IMR-90 (cell line): ENCODE measurements around the gene CYB5R4. TPM values are rescaled to one million over a fixed set of nuclear protein-coding genes. Genes with fewer than 3 reads are reported as not detected.

Source experiments
- ATAC-seq: fragments of 200-7000 bp; cut with Tn5 transposase; 2 replicates; pipeline ENCODE4 v1.9.1; 2020; ENCODE audit warnings: low read depth, mild to moderate bottlenecking, moderate library complexity
- BruUV-seq: library from RNA; stranded (reverse); fragments of 400-500 nt; replicated peaks from 2 replicates; lab custom pipeline; 2021; lab: Mats Ljungman, UMichigan
- CTCF ChIA-PET: fragments of 300-600 bp; formaldehyde crosslinking; extraction: SDS; loops from one replicate; lab custom pipeline; 2021; ENCODE audit warnings: antibody characterized with exemption; lab: Yijun Ruan, JAX
- POLR2A ChIA-PET: fragments of 300-600 bp; sonication (Branson Sonifier 250); formaldehyde crosslinking; loops from one replicate; lab custom pipeline; 2022; ENCODE audit warnings: antibody characterized with exemption; ENCODE audit not compliant: unreplicated experiment; lab: Charles Lee
- DNase-seq: peaks from one replicate; pipeline ENCODE4 v3.0.0; 2013
- H2AFZ ChIP-seq: replicated peaks from 2 replicates; pipeline ENCODE3; 2013; ENCODE audit warnings: low read length, mild to moderate bottlenecking; ENCODE audit not compliant: poor library complexity
- H2AK5ac ChIP-seq: 2 replicates; pipeline ENCODE4 v1.6.1; 2013; ENCODE audit warnings: low read depth, low read length, inconsistent platforms
- H2AK9ac ChIP-seq: replicated peaks from 2 replicates; pipeline ENCODE3; 2013; ENCODE audit warnings: mild to moderate bottlenecking, low read depth, low read length, moderate library complexity; ENCODE audit not compliant: poor library complexity
- H2BK120ac ChIP-seq: 2 replicates; pipeline ENCODE4 v1.6.1; 2013; ENCODE audit warnings: low read depth, low read length, inconsistent platforms
- H2BK15ac ChIP-seq: 3 replicates; pipeline ENCODE4 v1.6.1; 2013; ENCODE audit warnings: low read depth, low read length, inconsistent platforms
- H2BK20ac ChIP-seq: 2 replicates; pipeline ENCODE4 v1.6.1; 2013; ENCODE audit warnings: low read depth, mild to moderate bottlenecking, inconsistent platforms, low read length, moderate library complexity
- H2BK5ac ChIP-seq: 2 replicates; pipeline ENCODE4 v1.6.1; 2013; ENCODE audit warnings: mild to moderate bottlenecking, low read depth, low read length, inconsistent platforms; ENCODE audit not compliant: poor library complexity, severe bottlenecking
- H3K14ac ChIP-seq: replicated peaks from 2 replicates; pipeline ENCODE4 v1.6.1; 2013; ENCODE audit warnings: low read depth, low read length, inconsistent platforms
- H3K18ac ChIP-seq: 2 replicates; pipeline ENCODE4 v1.6.1; 2013; ENCODE audit warnings: low read depth, low read length, control low read depth
- H3K23ac ChIP-seq: 2 replicates; pipeline ENCODE4 v1.6.1; 2013; ENCODE audit warnings: low read depth, low read length, inconsistent platforms
- H3K27ac ChIP-seq: 2 replicates; pipeline ENCODE4 v1.5.1; 2013; ENCODE audit warnings: mild to moderate bottlenecking, control low read depth, low read length; ENCODE audit not compliant: insufficient read depth
- H3K27me3 ChIP-seq: 2 replicates; pipeline ENCODE4 v1.6.1; 2013; ENCODE audit warnings: low read length; ENCODE audit not compliant: control insufficient read depth, insufficient read depth
- H3K36me3 ChIP-seq: 2 replicates; pipeline ENCODE4 v1.6.1; 2013; ENCODE audit warnings: low read length, mixed read lengths; ENCODE audit not compliant: control insufficient read depth, insufficient read depth
- H3K4ac ChIP-seq: 2 replicates; pipeline ENCODE4 v1.6.1; 2013; ENCODE audit warnings: low read depth, low read length, inconsistent platforms
- H3K4me1 ChIP-seq: 2 replicates; pipeline ENCODE4 v1.6.1; 2013; ENCODE audit warnings: low read length, mixed read lengths; ENCODE audit not compliant: control insufficient read depth, insufficient read depth
- H3K4me2 ChIP-seq: 2 replicates; pipeline ENCODE4 v1.6.1; 2013; ENCODE audit warnings: low read depth, mild to moderate bottlenecking, control low read depth, low read length, moderate library complexity
- H3K4me3 ChIP-seq: 2 replicates; pipeline ENCODE4 v1.5.1; 2013; ENCODE audit warnings: low read depth, mild to moderate bottlenecking, control low read depth, low read length, moderate library complexity; ENCODE audit not compliant: insufficient read depth
- H3K56ac ChIP-seq: 2 replicates; pipeline ENCODE4 v1.6.1; 2013; ENCODE audit warnings: low read length, inconsistent platforms; ENCODE audit not compliant: insufficient read depth; ENCODE audit errors: extremely low read depth
- H3K79me1 ChIP-seq, 2 experiments: 2 replicates each; pipeline ENCODE4 v1.6.1; 2013; ENCODE audit warnings: low read length in 2 of 2, inconsistent platforms in 1 of 2, low read depth in 1 of 2
- H3K9ac ChIP-seq: 2 replicates; pipeline ENCODE4 v1.6.1; 2013; ENCODE audit warnings: low read depth, low read length, control low read depth
- H3K9me1 ChIP-seq: 2 replicates; pipeline ENCODE4 v1.6.1; 2013; ENCODE audit warnings: low read length, inconsistent platforms; ENCODE audit not compliant: insufficient read depth
- H3K9me3 ChIP-seq: 2 replicates; pipeline ENCODE4 v1.6.1; 2013; ENCODE audit warnings: low read length; ENCODE audit not compliant: control insufficient read depth, insufficient read depth
- H4K20me1 ChIP-seq: 2 replicates; pipeline ENCODE4 v1.6.1; 2013; ENCODE audit warnings: low read length, inconsistent platforms; ENCODE audit not compliant: insufficient read depth
- H4K5ac ChIP-seq: 2 replicates; pipeline ENCODE4 v1.6.1; 2013; ENCODE audit warnings: mild to moderate bottlenecking, low read depth, low read length, control low read depth
- H4K8ac ChIP-seq, 2 experiments: 2 replicates each; pipeline ENCODE4 v1.6.1; 2013; ENCODE audit warnings: low read depth in 2 of 2, low read length in 2 of 2, control low read depth in 1 of 2, inconsistent platforms in 1 of 2
- H4K91ac ChIP-seq: 2 replicates; pipeline ENCODE4 v1.6.1; 2013; ENCODE audit warnings: low read depth, low read length, inconsistent platforms; ENCODE audit not compliant: insufficient read depth
- BHLHE40 ChIP-seq: fragments of 150-350 bp; IDR thresholded peaks from 2 replicates; pipeline ENCODE4 v1.6.1; 2016; ENCODE audit warnings: mild to moderate bottlenecking, low read depth, low read length
- CEBPB ChIP-seq: IDR thresholded peaks from 2 replicates; pipeline ENCODE4 v1.6.1; 2012; ENCODE audit warnings: low read depth, low read length, improper control_type of control experiment
- CHD1 ChIP-seq: IDR thresholded peaks from 2 replicates; pipeline ENCODE4 v1.6.1; 2012; ENCODE audit warnings: low read depth, low read length, improper control_type of control experiment
- CTCF ChIP-seq: conservative IDR thresholded peaks from 2 replicates; pipeline ENCODE4 v1.5.1; 2012; ENCODE audit warnings: mild to moderate bottlenecking, low read depth, low read length, improper control_type of control experiment
- ELK1 ChIP-seq: fragments of 150-350 bp; IDR thresholded peaks from 2 replicates; pipeline ENCODE4 v1.6.1; 2016; ENCODE audit warnings: low read depth, mild to moderate bottlenecking, low read length, moderate library complexity, borderline replicate concordance
- FOS ChIP-seq: fragments of 150-350 bp; IDR thresholded peaks from 2 replicates; pipeline ENCODE4 v1.6.1; 2016; ENCODE audit warnings: low read depth, low read length
- MAFK ChIP-seq: IDR thresholded peaks from 2 replicates; pipeline ENCODE4 v1.6.1; 2012; ENCODE audit warnings: low read depth, low read length, improper control_type of control experiment
- MAZ ChIP-seq: IDR thresholded peaks from 2 replicates; pipeline ENCODE4 v1.6.1; 2012; ENCODE audit warnings: low read depth, mild to moderate bottlenecking, low read length, improper control_type of control experiment, moderate library complexity, borderline replicate concordance
- MXI1 ChIP-seq: IDR thresholded peaks from 2 replicates; pipeline ENCODE4 v1.6.1; 2012; ENCODE audit warnings: low read depth, mild to moderate bottlenecking, low read length, moderate library complexity, borderline replicate concordance
- NFE2L2 ChIP-seq: fragments of 150-350 bp; IDR thresholded peaks from 2 replicates; pipeline ENCODE4 v1.6.1; 2016; ENCODE audit warnings: low read depth, mild to moderate bottlenecking, low read length
- POLR2A ChIP-seq: IDR thresholded peaks from 2 replicates; pipeline ENCODE4 v1.6.1; 2012; ENCODE audit warnings: mild to moderate bottlenecking, low read depth, low read length
- RAD21 ChIP-seq: IDR thresholded peaks from 2 replicates; pipeline ENCODE4 v1.6.1; 2012; ENCODE audit warnings: low read length, improper control_type of control experiment
- RCOR1 ChIP-seq: IDR thresholded peaks from 2 replicates; pipeline ENCODE4 v1.6.1; 2012; ENCODE audit warnings: mild to moderate bottlenecking, low read length, improper control_type of control experiment; ENCODE audit not compliant: insufficient replicate concordance
- RFX5 ChIP-seq: IDR thresholded peaks from 2 replicates; pipeline ENCODE4 v1.8.0; 2012; ENCODE audit warnings: low read depth, mild to moderate bottlenecking, low read length, moderate library complexity
- SMC3 ChIP-seq: fragments of 150-350 bp; IDR thresholded peaks from 2 replicates; pipeline ENCODE4 v1.6.1; 2016; ENCODE audit warnings: low read depth, mild to moderate bottlenecking, antibody characterized with exemption, low read length, moderate library complexity
- USF2 ChIP-seq: fragments of 150-350 bp; IDR thresholded peaks from 2 replicates; pipeline ENCODE4 v1.6.1; 2017; ENCODE audit warnings: mild to moderate bottlenecking, antibody characterized with exemption, low read length, low read depth
- WGBS, 2 experiments: methylation state at CpG; one replicate each; pipeline versions ENCODE4 v1.1.5 to v1.1.7; 2013; ENCODE audit warnings: missing lambda C conversion rate in 2 of 2; ENCODE audit not compliant: insufficient read length in 1 of 2; ENCODE audit errors: extremely low coverage in 2 of 2; 5-methylcytosine and 5-hydroxymethylcytosine counted together
- dilution Hi-C: fragments of 300-500 bp; cut with HindIII; formaldehyde crosslinking; loops from one replicate; pipeline ENCODE4 v1.14.3; 2018; ENCODE audit warnings: low sequenced_read_pairs; ENCODE audit not compliant: unreplicated experiment
- in situ Hi-C: fragments of 300-500 bp; cut with MboI; formaldehyde crosslinking; loops from 3 replicates; pipeline ENCODE4 v1.14.3; 2019; ENCODE audit warnings: low sequenced_read_pairs, inconsistent platforms, mixed read lengths
- intact Hi-C: fragments of 100-400 bp; cut with micrococcal nuclease; formaldehyde crosslinking; loops from 2 replicates; pipeline ENCODE4 v1.10.0; 2022
- polyA plus RNA-seq, 3 experiments: library from polyadenylated mRNA; depleted of rRNA; stranded (reverse); fragments of >200 nt; gene quantifications; 2 replicates each; pipeline ENCODE4 v1.2.3, GENCODE V29; 2012; ENCODE audit warnings: low replicate concordance in 1 of 3
- total RNA-seq: library from RNA; depleted of rRNA; stranded (reverse); fragments of >200 nt; gene quantifications from 2 replicates; pipeline ENCODE4 v1.2.3, GENCODE V29; 2012

CYB5R4 gene
- total and polyA plus RNA-seq, 2 of the 4 experiments (the other 2 are of a cell fraction) = 3.2 to 6.1 TPM

- no peak overlapping the region for H2BK20ac ChIP-seq
- dilution Hi-C loops (no loop called here), in situ Hi-C loops (no loop called here), intact Hi-C loops (no loop called here)
- H2AK5ac ChIP-seq = no peak overlapping the region
- no peaks in the 10 kb centered on the region for H3K27me3 ChIP-seq
- H3K79me1 ChIP-seq = no peaks in the 10 kb centered on the region
- no peak overlapping the region for H3K9ac ChIP-seq
- no peak overlapping the region for H2AK9ac ChIP-seq
- H3K56ac ChIP-seq = no peak overlapping the region
- no peak for TF ChIP-seq POLR2A
- TF ChIP-seq RAD21 = no peak
- no peak for TF ChIP-seq CEBPB
- TF ChIP-seq NFE2L2 = no peak
- no peak for TF ChIP-seq CHD1
- no peak for TF ChIP-seq MAZ
- TF ChIP-seq MAFK = no peak
- TF ChIP-seq RCOR1 = no peak
- no peak for TF ChIP-seq USF2
- no peak for TF ChIP-seq MXI1
- TF ChIP-seq SMC3 = no peak
- TF ChIP-seq FOS = no peak
- TF ChIP-seq BHLHE40 = no peak
- no peak for TF ChIP-seq ELK1
- no peak for TF ChIP-seq CTCF
- no peak for TF ChIP-seq RFX5
- peaks cover 3% of the 10 kb centered on the region; the same call in 1 of the 2 replicates for H3K9me1 ChIP-seq
- no peaks in the 10 kb centered on the region for H4K20me1 ChIP-seq
- ChIA-PET POLR2A (no interaction called here), CTCF (interaction anchor here (0.6 kb wide), 1 partner anchor 9 kb away, joined by 3 read pairs; no protein-coding TSS in a partner anchor)
- no peak overlapping the region for H4K91ac ChIP-seq
- DNase-seq = no peak
- no peak overlapping the region for H4K5ac ChIP-seq
- BruUV-seq = no TSS peak
- no peak overlapping the region for H4K8ac ChIP-seq
- no peak overlapping the region for H3K27ac ChIP-seq
- H2AFZ ChIP-seq = no peak overlapping the region
- no peak overlapping the region for H3K4me2 ChIP-seq
- no peak overlapping the region for H3K4me3 ChIP-seq
- H2BK15ac ChIP-seq = no peak overlapping the region
- no CpG with 5 or more reads among the region's 1 CpG for WGBS, 2 experiments
- no peak overlapping the region for H2BK5ac ChIP-seq
- no peak for ATAC-seq
- H3K23ac ChIP-seq = no peak overlapping the region
- no peak overlapping the region for H2BK120ac ChIP-seq
- H3K18ac ChIP-seq = no peak overlapping the region
- H3K36me3 ChIP-seq = peaks cover 2% of the 10 kb centered on the region; the same call in 1 of the 2 replicates
- no peak overlapping the region for H3K4ac ChIP-seq
- no peak overlapping the region for H3K14ac ChIP-seq
- no peaks in the 10 kb centered on the region for H3K4me1 ChIP-seq
- no peaks in the 10 kb centered on the region for H3K9me3 ChIP-seq
Measured at GRCh38 chr6:83928286-83928685, 68.8 kb downstream of the CYB5R4 start.
